NCI-H526 (cell line): ENCODE results near the gene NTHL1.

Experiments used
- DNase-seq, 2 experiments: peaks; one replicate each; lab custom pipeline; 2025; lab: John Stamatoyannopoulos, UW

NTHL1 gene

GRCh38 chr16:2008009-2008526 is 39.6 kb downstream of the NTHL1 start:
- no peak for DNase-seq

GRCh38 chr16:2007081-2007836 is 40.4 kb downstream of the NTHL1 start:
- no peak for DNase-seq

GRCh38 chr16:2006317-2006716 is 41.3 kb downstream of the NTHL1 start:
- no peak for DNase-seq

- DNase-seq, result no peak
Measured at GRCh38 chr16:2005646-2006045, 42.0 kb downstream of the NTHL1 start.

GRCh38 chr16:2004795-2005517 is 42.7 kb downstream of the NTHL1 start:
- DNase-seq, result no peak

GRCh38 chr16:2003827-2004641 is 43.6 kb downstream of the NTHL1 start:
- peak; percentile 65 to 93 for DNase-seq

GRCh38 chr16:2003231-2003826 is 44.3 kb downstream of the NTHL1 start:
- DNase-seq, result no peak

- no peak for DNase-seq
Measured at GRCh38 chr16:2002406-2003230, 45.0 kb downstream of the NTHL1 start.

- DNase-seq, result no peak
Measured at GRCh38 chr16:2001456-2002355, 45.9 kb downstream of the NTHL1 start.

GRCh38 chr16:2001035-2001434 is 46.6 kb downstream of the NTHL1 start:
- no peak for DNase-seq

- no peak for DNase-seq
Measured at GRCh38 chr16:1999866-2000514, 47.6 kb downstream of the NTHL1 start.

- DNase-seq, result no peak
Measured at GRCh38 chr16:1998852-1999801, 48.5 kb downstream of the NTHL1 start.

GRCh38 chr16:1998360-1998835 is 49.2 kb downstream of the NTHL1 start:
- no peak for DNase-seq

GRCh38 chr16:1997494-1998359 is 49.9 kb downstream of the NTHL1 start:
- DNase-seq, result no peak

- DNase-seq, result no peak
Measured at GRCh38 chr16:1993731-1994131, 53.9 kb downstream of the NTHL1 start.

GRCh38 chr16:1992704-1993317 is 54.8 kb downstream of the NTHL1 start:
- DNase-seq, result no peak
